GM15510 (cell line): Measurements from ENCODE around the gene HBG1.
"Not testable (repeated sequence)": the region's sequence is repeated elsewhere in the genome, so short reads cannot be mapped to it uniquely, and the experiment has no call there.

ENCODE experiments used
- POLR2A ChIP-seq: IDR thresholded peaks from 3 replicates; pipeline ENCODE4 v1.6.1; 2011; ENCODE audit warnings: borderline replicate concordance; ENCODE audit not compliant: insufficient read length; ENCODE audit errors: extremely low read depth

Gene HBG1

DNA sequence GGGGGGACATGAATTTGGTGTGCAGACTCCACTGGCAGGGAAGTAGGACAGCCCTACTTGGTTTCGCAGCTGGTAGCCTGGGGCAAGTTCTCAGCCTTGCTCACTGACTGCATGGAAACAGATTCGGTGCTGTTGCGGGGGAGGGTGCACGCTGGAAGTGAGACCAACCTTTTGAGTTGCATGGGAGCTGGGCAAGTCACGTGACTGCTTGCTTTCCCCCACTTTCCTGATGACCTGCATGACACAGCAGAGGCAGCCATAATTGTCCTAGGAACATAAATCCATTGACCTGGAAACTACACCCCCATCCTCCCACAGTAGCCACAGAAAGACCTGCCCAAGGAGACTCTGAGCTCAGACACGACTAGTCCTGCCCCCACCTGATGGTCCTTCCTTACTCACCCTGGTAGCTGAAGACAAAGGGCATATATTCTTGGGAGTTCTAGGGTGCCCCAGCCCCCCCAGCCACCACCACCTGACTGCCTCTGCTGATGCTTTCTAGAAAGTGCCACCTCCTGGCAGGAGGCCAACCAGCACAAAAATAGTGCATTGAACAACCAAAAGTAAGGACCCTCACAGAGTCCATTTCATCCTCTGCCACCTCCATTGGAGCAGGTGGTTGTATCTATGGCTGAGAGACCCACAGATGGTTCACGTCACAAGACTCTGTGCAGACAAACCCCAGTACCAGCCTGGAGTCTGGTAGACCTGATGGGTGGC, 9.0 kb upstream of the HBG1 start:
- no peak for TF ChIP-seq POLR2A

DNA sequence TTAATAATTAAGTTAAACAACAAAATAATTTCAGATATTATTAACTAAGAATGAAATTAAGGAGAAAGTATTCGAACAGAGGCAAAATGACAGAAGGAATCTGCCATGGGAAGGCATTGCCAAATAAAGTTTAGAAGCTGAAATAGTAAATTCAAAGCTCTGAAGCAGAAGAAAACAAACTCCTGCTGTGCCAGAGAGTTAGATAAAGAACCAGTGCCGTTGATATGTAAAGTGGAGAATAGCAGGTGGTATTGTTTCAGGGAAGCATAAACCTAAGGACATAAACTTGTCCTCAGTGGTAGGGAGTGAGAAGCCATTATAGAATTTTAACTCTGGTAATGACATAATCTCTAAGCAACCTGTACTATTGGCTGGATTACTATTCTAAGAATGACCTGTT, 7.6 kb upstream of the HBG1 start:
- TF ChIP-seq POLR2A = no peak

DNA sequence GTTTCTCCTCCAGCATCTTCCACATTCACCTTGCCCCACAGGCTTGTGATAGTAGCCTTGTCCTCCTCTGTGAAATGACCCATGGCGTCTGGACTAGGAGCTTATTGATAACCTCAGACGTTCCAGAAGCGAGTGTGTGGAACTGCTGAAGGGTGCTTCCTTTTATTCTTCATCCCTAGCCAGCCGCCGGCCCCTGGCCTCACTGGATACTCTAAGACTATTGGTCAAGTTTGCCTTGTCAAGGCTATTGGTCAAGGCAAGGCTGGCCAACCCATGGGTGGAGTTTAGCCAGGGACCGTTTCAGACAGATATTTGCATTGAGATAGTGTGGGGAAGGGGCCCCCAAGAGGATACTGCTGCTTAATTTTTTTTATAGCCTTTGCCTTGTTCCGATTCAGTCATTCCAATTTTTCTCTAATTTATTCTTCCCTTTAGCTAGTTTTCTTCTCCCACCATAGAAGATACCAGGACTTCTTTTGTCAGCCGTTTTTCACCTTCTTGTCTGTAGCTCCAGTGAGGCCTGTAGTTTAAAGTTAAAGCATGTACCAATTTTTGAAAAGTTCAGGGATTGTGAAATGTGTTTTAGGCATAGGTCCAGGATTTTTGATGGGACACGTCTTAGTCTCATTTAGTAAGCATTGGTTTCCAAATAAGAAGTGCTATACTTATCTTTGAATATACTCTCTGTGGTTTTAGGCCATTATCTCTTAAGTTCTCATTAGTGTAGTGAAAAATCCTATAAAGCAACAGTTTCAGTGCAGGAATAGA, 5.2 kb upstream of the HBG1 start, which contains the start of gene HBG2:
TSS of gene HBG2 (minus strand) at position 136 of the 768 bp plus-strand sequence. CDS start at position 83, 53 bp downstream.
- TF ChIP-seq POLR2A = not testable (repeated sequence)

DNA sequence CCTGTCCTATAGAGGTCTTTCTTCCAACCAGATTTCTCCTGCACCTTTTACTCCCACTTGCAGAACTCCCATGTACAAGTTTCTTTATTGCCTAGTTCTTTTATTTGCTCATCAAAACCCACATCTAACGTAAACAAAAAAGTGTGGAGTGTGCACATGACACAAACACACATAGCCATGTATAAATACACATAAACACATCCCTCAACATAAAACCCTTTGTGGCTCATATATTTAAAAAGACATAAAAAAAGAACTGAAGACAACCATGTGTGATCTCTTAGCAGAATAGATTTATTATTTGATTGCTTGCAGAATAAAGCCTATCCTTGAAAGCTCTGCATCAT, 3.2 kb upstream of the HBG1 start:
- TF ChIP-seq POLR2A = no peak

DNA sequence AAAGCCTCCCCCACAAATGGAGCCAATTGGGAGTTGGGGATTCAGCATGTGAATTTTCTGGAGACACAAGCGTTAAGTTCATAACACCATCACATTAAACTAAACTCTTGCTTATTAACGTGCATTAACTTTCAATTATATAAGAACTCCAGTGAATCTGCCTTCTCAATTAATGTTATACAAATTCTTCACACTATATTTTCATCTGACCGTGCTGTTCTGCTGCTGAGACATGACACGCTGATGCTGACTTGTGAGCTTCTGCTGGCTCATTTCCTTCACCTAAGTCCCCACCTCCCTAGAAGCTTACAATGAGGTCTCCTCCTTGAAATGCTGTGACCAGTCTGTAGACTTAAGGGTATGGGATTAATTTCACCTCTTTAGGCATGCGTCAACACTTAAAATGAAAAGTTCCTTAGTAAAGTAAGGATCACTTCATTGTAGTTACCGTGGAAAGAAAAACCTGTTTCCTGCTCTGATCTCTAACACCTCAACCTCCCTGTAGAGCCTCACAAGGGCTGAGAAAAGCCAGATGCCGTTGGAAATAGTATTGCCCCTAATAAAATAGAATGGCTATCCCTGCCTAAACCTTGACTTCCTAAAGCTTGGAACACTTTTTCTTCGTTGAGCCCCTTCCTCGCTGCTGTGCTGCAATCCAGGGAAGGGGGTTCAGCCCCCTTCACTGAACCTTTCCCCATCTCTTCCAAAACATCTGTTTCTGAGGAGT, 2.7 kb upstream of the HBG1 start:
- no peak for TF ChIP-seq POLR2A

DNA sequence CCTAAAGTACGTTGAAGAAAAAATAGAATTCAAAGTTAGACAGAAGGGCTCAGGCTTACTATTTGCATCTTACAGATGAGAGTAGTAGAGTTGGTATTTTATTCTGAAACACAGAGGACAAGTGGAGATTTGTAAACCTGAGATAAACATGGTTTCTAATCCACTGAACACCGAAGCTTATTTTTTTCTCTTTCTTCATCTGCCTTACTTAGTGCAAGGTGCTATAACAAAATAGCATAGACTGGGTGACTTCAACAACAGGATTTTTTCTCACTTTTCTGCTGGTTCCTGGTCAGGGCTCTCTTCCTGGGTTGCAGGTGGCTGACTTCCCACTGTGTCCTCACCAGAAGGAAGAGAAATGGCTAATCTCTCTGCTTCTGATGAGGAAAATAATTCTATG, 2.1 kb upstream of the HBG1 start:
- TF ChIP-seq POLR2A = no peak

DNA sequence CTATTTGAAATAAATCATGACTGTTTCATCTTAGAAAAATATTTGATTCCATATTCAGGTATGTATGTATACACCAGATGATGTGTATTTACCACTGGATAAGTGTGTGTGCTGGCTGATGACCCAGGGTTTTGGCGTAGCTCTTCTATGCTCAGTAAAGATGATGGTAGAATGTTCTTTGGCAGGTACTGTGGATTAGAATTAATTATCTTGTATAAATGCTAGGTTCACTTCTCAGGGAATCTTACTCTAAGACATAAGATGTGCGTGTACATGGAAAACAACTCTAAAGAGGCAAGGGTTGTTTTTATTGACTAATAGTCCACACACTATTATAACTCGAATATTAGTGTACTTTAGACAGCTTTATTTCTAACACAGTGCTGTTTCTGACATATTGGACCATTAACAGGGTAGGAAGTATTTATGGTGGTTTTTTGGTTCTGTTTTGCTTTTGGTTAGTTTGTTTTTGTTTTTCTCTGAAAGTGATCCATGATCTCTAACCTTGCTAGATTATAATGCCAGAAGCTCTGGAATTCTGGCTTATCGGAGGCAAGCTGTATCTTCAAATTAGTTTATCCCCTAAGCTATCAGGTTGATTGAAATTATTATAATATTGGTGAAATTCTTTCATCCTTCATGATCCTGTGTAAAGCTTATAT, 1.0 kb upstream of the HBG1 start:
- TF ChIP-seq POLR2A = no peak

DNA sequence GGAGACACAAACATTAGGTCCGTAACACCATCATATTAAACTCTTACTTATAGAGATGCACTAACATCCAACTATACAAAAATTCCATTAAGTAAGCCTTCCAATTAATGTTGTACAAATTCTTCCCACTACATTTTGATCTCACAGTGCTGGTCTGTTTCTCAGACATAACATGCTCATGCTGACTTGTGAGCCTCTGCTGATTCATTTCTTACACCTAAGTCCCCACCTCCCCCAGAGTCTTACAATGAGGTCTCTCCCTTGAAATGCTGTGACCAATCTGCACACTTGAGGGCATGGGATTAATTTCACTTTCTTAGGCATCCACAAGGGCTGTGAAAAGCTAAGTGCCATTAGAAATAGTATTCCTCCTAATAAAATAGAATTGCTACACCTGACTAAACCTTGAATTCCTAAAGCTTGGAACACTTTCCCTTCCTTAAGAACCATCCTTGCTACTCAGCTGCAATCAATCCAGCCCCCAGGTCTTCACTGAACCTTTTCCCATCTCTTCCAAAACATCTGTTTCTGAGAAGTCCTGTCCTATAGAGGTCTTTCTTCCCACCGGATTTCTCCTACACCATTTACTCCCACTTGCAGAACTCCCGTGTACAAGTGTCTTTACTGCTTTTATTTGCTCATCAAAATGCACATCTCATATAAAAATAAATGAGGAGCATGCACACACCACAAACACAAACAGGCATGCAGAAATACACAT, 2.0 kb downstream of the HBG1 start:
- no peak for TF ChIP-seq POLR2A

DNA sequence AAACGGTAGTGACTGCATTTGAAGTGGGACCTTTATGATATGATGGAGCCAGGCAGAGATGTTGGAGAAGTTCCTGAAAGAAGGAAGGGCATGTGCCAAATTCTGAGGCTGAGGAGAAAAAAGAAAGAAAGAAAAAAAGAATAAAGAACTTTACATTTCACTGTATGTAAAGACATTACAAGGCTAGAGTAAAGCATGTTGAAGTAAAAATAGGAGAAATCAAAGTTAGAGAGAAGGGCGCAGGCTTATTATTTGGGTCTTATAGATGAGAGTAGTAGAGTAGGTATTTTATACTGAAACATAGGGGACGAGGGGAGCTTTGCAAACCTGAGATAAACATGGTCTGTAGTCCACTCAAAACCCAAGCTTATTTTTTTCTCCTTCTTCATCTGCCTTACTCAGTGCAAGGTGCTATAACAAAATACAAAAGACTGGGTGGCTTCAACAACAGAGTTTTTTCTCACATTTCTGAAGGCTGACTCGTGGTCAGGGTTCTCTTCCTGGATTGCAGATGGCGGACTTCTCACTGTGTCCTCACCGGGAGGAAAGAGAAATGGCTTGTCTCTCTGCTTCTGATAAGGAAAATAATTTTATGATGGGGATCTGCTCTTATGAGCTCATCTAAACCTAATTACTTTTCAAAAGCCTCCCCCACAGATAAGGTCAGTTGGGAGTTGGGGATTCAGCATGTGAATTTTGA, 2.7 kb downstream of the HBG1 start:
- no peak for TF ChIP-seq POLR2A

DNA sequence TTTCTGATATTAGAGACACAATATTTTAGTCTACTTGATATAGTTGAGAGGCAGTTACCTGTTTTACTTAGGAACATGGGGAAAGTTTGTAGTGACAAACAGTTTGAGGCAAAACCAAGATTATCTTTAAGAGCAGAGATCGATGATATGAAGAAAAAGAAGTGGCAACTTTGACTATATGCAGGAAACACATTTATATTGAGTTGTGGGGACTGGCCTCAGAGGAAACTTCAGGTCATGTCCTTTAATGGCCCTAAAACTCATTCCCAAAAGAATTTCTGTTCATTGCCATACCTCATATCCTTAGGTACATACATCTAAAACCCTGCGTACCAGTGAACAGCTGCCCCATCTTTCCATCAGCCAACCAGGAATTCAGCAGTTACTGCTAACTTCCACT, 4.5 kb downstream of the HBG1 start:
- TF ChIP-seq POLR2A = no peak

DNA sequence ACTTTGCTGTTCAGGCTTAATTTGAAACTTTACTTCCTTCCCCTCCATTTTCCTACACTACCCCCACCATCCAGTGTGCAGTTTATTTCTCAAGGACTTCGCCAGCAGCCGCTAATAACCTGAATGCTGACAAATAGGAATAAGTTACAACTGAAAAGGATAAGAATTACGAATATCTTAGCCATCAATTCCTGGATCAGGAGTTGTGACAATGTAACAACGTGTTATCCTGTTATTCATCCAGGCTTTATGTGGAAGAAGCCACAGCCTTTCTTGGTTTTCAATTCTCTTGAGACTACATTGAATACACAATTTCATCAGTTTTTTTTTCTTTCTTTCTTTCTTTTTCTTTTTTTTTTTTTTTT, 5.9 kb downstream of the HBG1 start:
- TF ChIP-seq POLR2A = no peak

DNA sequence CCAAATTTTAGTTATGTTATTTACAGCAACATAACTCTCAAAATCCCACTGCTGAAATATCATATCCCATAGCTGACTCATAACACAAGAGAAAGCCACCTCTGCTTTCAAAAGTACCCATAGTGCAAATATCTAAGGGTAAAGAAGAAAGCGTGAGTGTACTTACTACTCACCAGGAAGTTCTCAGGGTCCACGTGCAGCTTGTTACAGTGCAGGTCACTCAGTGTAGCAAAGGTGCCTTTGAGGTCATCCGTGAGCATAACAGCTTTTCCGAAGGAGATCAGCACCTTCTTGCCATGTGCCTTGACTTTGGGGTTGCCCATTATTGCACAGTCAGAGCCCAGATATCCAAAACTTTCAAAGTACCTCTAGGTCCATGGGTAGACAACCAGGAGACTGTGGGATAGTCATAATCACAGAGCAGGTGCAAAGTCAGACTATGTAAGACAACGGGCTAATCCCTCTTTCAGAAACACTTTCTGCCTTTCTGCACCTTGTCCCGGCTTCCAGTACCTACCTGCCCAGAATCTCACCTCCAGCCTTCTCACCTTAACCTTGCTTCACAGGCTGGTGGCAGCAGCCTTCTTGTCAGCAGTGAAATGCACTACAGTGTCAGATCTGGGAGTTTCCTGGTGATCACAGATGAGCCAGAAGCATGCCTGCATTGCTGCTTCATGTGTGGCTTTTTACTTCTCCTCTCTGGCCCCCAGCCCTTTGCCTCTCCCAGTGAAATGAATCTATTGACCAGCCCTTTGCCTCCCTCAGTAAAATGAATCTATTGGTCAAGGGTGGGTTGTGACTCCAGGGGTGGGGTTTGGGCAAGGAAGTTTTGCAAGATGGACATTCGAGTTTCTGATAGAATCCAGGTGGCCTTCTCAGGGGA, 6.5 kb downstream of the HBG1 start:
- TF ChIP-seq POLR2A = no peak

DNA sequence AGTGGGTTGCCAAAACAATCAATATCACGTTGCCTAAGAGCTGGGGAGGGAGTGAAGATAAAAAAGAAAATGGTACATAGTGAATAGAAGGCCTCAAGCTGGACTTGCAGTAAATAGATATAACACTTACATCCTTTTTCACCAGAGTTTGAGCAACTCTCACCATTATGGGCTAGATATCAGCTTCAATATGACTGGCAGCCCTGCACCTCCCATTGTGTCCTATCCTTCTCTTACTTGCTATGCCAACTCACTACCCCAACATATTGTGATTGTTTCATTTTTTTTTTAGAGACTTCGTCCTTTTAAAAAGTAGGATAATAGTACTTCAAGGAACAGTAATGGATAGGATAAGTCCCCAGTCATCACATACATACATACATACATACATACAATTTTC, 7.4 kb downstream of the HBG1 start:
- TF ChIP-seq POLR2A = no peak
